IMR-90 (cell line): ENCODE measurements around the gene SLC35B4. TPM values are rescaled to one million over a fixed set of nuclear protein-coding genes. Genes with fewer than 3 reads are reported as not detected.

Experiments
- ATAC-seq: fragments of 200-7000 bp; cut with Tn5 transposase; 2 replicates; pipeline ENCODE4 v1.9.1; 2020; ENCODE audit warnings: low read depth, mild to moderate bottlenecking, moderate library complexity
- BruUV-seq: library from RNA; stranded (reverse); fragments of 400-500 nt; replicated peaks from 2 replicates; lab custom pipeline; 2021; lab: Mats Ljungman, UMichigan
- CTCF ChIA-PET: fragments of 300-600 bp; formaldehyde crosslinking; extraction: SDS; loops from one replicate; lab custom pipeline; 2021; ENCODE audit warnings: antibody characterized with exemption; lab: Yijun Ruan, JAX
- POLR2A ChIA-PET: fragments of 300-600 bp; sonication (Branson Sonifier 250); formaldehyde crosslinking; loops from one replicate; lab custom pipeline; 2022; ENCODE audit warnings: antibody characterized with exemption; ENCODE audit not compliant: unreplicated experiment; lab: Charles Lee
- DNase-seq: peaks from one replicate; pipeline ENCODE4 v3.0.0; 2013
- H2AFZ ChIP-seq: replicated peaks from 2 replicates; pipeline ENCODE3; 2013; ENCODE audit warnings: low read length, mild to moderate bottlenecking; ENCODE audit not compliant: poor library complexity
- H2AK5ac ChIP-seq: 2 replicates; pipeline ENCODE4 v1.6.1; 2013; ENCODE audit warnings: low read depth, low read length, inconsistent platforms
- H2AK9ac ChIP-seq: replicated peaks from 2 replicates; pipeline ENCODE3; 2013; ENCODE audit warnings: mild to moderate bottlenecking, low read depth, low read length, moderate library complexity; ENCODE audit not compliant: poor library complexity
- H2BK120ac ChIP-seq: 2 replicates; pipeline ENCODE4 v1.6.1; 2013; ENCODE audit warnings: low read depth, low read length, inconsistent platforms
- H2BK15ac ChIP-seq: 3 replicates; pipeline ENCODE4 v1.6.1; 2013; ENCODE audit warnings: low read depth, low read length, inconsistent platforms
- H2BK20ac ChIP-seq: 2 replicates; pipeline ENCODE4 v1.6.1; 2013; ENCODE audit warnings: low read depth, mild to moderate bottlenecking, inconsistent platforms, low read length, moderate library complexity
- H2BK5ac ChIP-seq: 2 replicates; pipeline ENCODE4 v1.6.1; 2013; ENCODE audit warnings: mild to moderate bottlenecking, low read depth, low read length, inconsistent platforms; ENCODE audit not compliant: poor library complexity, severe bottlenecking
- H3K14ac ChIP-seq: replicated peaks from 2 replicates; pipeline ENCODE4 v1.6.1; 2013; ENCODE audit warnings: low read depth, low read length, inconsistent platforms
- H3K18ac ChIP-seq: 2 replicates; pipeline ENCODE4 v1.6.1; 2013; ENCODE audit warnings: low read depth, low read length, control low read depth
- H3K23ac ChIP-seq: 2 replicates; pipeline ENCODE4 v1.6.1; 2013; ENCODE audit warnings: low read depth, low read length, inconsistent platforms
- H3K27ac ChIP-seq: 2 replicates; pipeline ENCODE4 v1.5.1; 2013; ENCODE audit warnings: mild to moderate bottlenecking, control low read depth, low read length; ENCODE audit not compliant: insufficient read depth
- H3K27me3 ChIP-seq: 2 replicates; pipeline ENCODE4 v1.6.1; 2013; ENCODE audit warnings: low read length; ENCODE audit not compliant: control insufficient read depth, insufficient read depth
- H3K36me3 ChIP-seq: 2 replicates; pipeline ENCODE4 v1.6.1; 2013; ENCODE audit warnings: low read length, mixed read lengths; ENCODE audit not compliant: control insufficient read depth, insufficient read depth
- H3K4ac ChIP-seq: 2 replicates; pipeline ENCODE4 v1.6.1; 2013; ENCODE audit warnings: low read depth, low read length, inconsistent platforms
- H3K4me1 ChIP-seq: 2 replicates; pipeline ENCODE4 v1.6.1; 2013; ENCODE audit warnings: low read length, mixed read lengths; ENCODE audit not compliant: control insufficient read depth, insufficient read depth
- H3K4me2 ChIP-seq: 2 replicates; pipeline ENCODE4 v1.6.1; 2013; ENCODE audit warnings: low read depth, mild to moderate bottlenecking, control low read depth, low read length, moderate library complexity
- H3K4me3 ChIP-seq: 2 replicates; pipeline ENCODE4 v1.5.1; 2013; ENCODE audit warnings: low read depth, mild to moderate bottlenecking, control low read depth, low read length, moderate library complexity; ENCODE audit not compliant: insufficient read depth
- H3K56ac ChIP-seq: 2 replicates; pipeline ENCODE4 v1.6.1; 2013; ENCODE audit warnings: low read length, inconsistent platforms; ENCODE audit not compliant: insufficient read depth; ENCODE audit errors: extremely low read depth
- H3K79me1 ChIP-seq, 2 experiments: 2 replicates each; pipeline ENCODE4 v1.6.1; 2013; ENCODE audit warnings: low read length in 2 of 2, inconsistent platforms in 1 of 2, low read depth in 1 of 2
- H3K9ac ChIP-seq: 2 replicates; pipeline ENCODE4 v1.6.1; 2013; ENCODE audit warnings: low read depth, low read length, control low read depth
- H3K9me1 ChIP-seq: 2 replicates; pipeline ENCODE4 v1.6.1; 2013; ENCODE audit warnings: low read length, inconsistent platforms; ENCODE audit not compliant: insufficient read depth
- H3K9me3 ChIP-seq: 2 replicates; pipeline ENCODE4 v1.6.1; 2013; ENCODE audit warnings: low read length; ENCODE audit not compliant: control insufficient read depth, insufficient read depth
- H4K20me1 ChIP-seq: 2 replicates; pipeline ENCODE4 v1.6.1; 2013; ENCODE audit warnings: low read length, inconsistent platforms; ENCODE audit not compliant: insufficient read depth
- H4K5ac ChIP-seq: 2 replicates; pipeline ENCODE4 v1.6.1; 2013; ENCODE audit warnings: mild to moderate bottlenecking, low read depth, low read length, control low read depth
- H4K8ac ChIP-seq, 2 experiments: 2 replicates each; pipeline ENCODE4 v1.6.1; 2013; ENCODE audit warnings: low read depth in 2 of 2, low read length in 2 of 2, control low read depth in 1 of 2, inconsistent platforms in 1 of 2
- H4K91ac ChIP-seq: 2 replicates; pipeline ENCODE4 v1.6.1; 2013; ENCODE audit warnings: low read depth, low read length, inconsistent platforms; ENCODE audit not compliant: insufficient read depth
- BHLHE40 ChIP-seq: fragments of 150-350 bp; IDR thresholded peaks from 2 replicates; pipeline ENCODE4 v1.6.1; 2016; ENCODE audit warnings: mild to moderate bottlenecking, low read depth, low read length
- CEBPB ChIP-seq: IDR thresholded peaks from 2 replicates; pipeline ENCODE4 v1.6.1; 2012; ENCODE audit warnings: low read depth, low read length, improper control_type of control experiment
- CHD1 ChIP-seq: IDR thresholded peaks from 2 replicates; pipeline ENCODE4 v1.6.1; 2012; ENCODE audit warnings: low read depth, low read length, improper control_type of control experiment
- FOS ChIP-seq: fragments of 150-350 bp; IDR thresholded peaks from 2 replicates; pipeline ENCODE4 v1.6.1; 2016; ENCODE audit warnings: low read depth, low read length
- MAFK ChIP-seq: IDR thresholded peaks from 2 replicates; pipeline ENCODE4 v1.6.1; 2012; ENCODE audit warnings: low read depth, low read length, improper control_type of control experiment
- MAZ ChIP-seq: IDR thresholded peaks from 2 replicates; pipeline ENCODE4 v1.6.1; 2012; ENCODE audit warnings: low read depth, mild to moderate bottlenecking, low read length, improper control_type of control experiment, moderate library complexity, borderline replicate concordance
- MXI1 ChIP-seq: IDR thresholded peaks from 2 replicates; pipeline ENCODE4 v1.6.1; 2012; ENCODE audit warnings: low read depth, mild to moderate bottlenecking, low read length, moderate library complexity, borderline replicate concordance
- NFE2L2 ChIP-seq: fragments of 150-350 bp; IDR thresholded peaks from 2 replicates; pipeline ENCODE4 v1.6.1; 2016; ENCODE audit warnings: low read depth, mild to moderate bottlenecking, low read length
- POLR2A ChIP-seq: IDR thresholded peaks from 2 replicates; pipeline ENCODE4 v1.6.1; 2012; ENCODE audit warnings: mild to moderate bottlenecking, low read depth, low read length
- RAD21 ChIP-seq: IDR thresholded peaks from 2 replicates; pipeline ENCODE4 v1.6.1; 2012; ENCODE audit warnings: low read length, improper control_type of control experiment
- RCOR1 ChIP-seq: IDR thresholded peaks from 2 replicates; pipeline ENCODE4 v1.6.1; 2012; ENCODE audit warnings: mild to moderate bottlenecking, low read length, improper control_type of control experiment; ENCODE audit not compliant: insufficient replicate concordance
- RFX5 ChIP-seq: IDR thresholded peaks from 2 replicates; pipeline ENCODE4 v1.8.0; 2012; ENCODE audit warnings: low read depth, mild to moderate bottlenecking, low read length, moderate library complexity
- SMC3 ChIP-seq: fragments of 150-350 bp; IDR thresholded peaks from 2 replicates; pipeline ENCODE4 v1.6.1; 2016; ENCODE audit warnings: low read depth, mild to moderate bottlenecking, antibody characterized with exemption, low read length, moderate library complexity
- WGBS, 2 experiments: methylation state at CpG; one replicate each; pipeline versions ENCODE4 v1.1.5 to v1.1.7; 2013; ENCODE audit warnings: missing lambda C conversion rate in 2 of 2; ENCODE audit not compliant: insufficient read length in 1 of 2; ENCODE audit errors: extremely low coverage in 2 of 2; 5-methylcytosine and 5-hydroxymethylcytosine counted together
- dilution Hi-C: fragments of 300-500 bp; cut with HindIII; formaldehyde crosslinking; loops from one replicate; pipeline ENCODE4 v1.14.3; 2018; ENCODE audit warnings: low sequenced_read_pairs; ENCODE audit not compliant: unreplicated experiment
- in situ Hi-C: fragments of 300-500 bp; cut with MboI; formaldehyde crosslinking; loops from 3 replicates; pipeline ENCODE4 v1.14.3; 2019; ENCODE audit warnings: low sequenced_read_pairs, inconsistent platforms, mixed read lengths
- intact Hi-C: fragments of 100-400 bp; cut with micrococcal nuclease; formaldehyde crosslinking; loops from 2 replicates; pipeline ENCODE4 v1.10.0; 2022
- polyA plus RNA-seq, 3 experiments: library from polyadenylated mRNA; depleted of rRNA; stranded (reverse); fragments of >200 nt; gene quantifications; 2 replicates each; pipeline ENCODE4 v1.2.3, GENCODE V29; 2012; ENCODE audit warnings: low replicate concordance in 1 of 3
- total RNA-seq: library from RNA; depleted of rRNA; stranded (reverse); fragments of >200 nt; gene quantifications from 2 replicates; pipeline ENCODE4 v1.2.3, GENCODE V29; 2012
- TF ChIP-seq, protein P1 (sequence below): fragments of 150-350 bp; IDR thresholded peaks from 2 replicates; pipeline ENCODE4 v1.6.1; 2017; ENCODE audit warnings: mild to moderate bottlenecking, antibody characterized with exemption, low read length, low read depth
- TF ChIP-seq, protein P2 (sequence below): conservative IDR thresholded peaks from 2 replicates; pipeline ENCODE4 v1.5.1; 2012; ENCODE audit warnings: mild to moderate bottlenecking, low read depth, low read length, improper control_type of control experiment
- TF ChIP-seq, protein P3 (sequence below): fragments of 150-350 bp; IDR thresholded peaks from 2 replicates; pipeline ENCODE4 v1.6.1; 2016; ENCODE audit warnings: low read depth, mild to moderate bottlenecking, low read length, moderate library complexity, borderline replicate concordance

SLC35B4 gene
- total and polyA plus RNA-seq, 2 of the 4 experiments (the other 2 are of a cell fraction) = 10.0 to 15.6 TPM

DNA sequence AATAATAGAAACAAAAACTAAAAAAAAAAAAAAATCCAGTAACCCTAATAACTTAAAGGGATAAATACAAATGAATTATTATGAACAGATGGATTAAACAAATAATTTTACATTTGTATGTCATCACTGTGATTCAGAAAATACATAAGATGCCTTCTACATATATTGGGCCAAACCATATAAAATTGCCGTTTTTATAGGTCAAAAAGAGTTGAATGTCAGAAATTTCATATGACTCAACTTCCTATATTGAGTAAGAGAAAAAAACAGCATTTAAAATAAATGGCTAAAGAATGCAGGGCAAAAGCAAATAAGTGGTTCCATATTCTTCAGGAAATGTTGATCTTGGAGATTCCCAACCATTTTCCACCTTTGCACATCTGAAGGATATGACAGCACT lies 9.4 kb downstream of the SLC35B4 start:
- no CpG with 5 or more reads among the region's 1 CpG for WGBS, 2 experiments
- ATAC-seq = no peak
- POLR2A ChIA-PET = no interaction called here

More for the DNA sequence above, 9.4 kb downstream of the SLC35B4 start:
- no peak overlapping the region for H2AK5ac ChIP-seq
- H4K5ac ChIP-seq = no peak overlapping the region
- no TSS peak for BruUV-seq
- H4K91ac ChIP-seq = no peak overlapping the region
- no peak overlapping the region for H2BK120ac ChIP-seq
- intact Hi-C loops = no loop called here
- H3K4me1 ChIP-seq = peaks cover under 1% of the 10 kb centered on the region; the same call in 1 of the 2 replicates
- H2BK20ac ChIP-seq = no peak overlapping the region
- H3K27ac ChIP-seq = no peak overlapping the region
- H2AFZ ChIP-seq = no peak overlapping the region
- no peak overlapping the region for H3K9ac ChIP-seq
- no peak overlapping the region for H3K4me2 ChIP-seq
- H3K14ac ChIP-seq = no peak overlapping the region
- H2AK9ac ChIP-seq = no peak overlapping the region
- peaks cover 4% of the 10 kb centered on the region; the same call in 1 of the 2 replicates for H3K9me1 ChIP-seq
- no peak overlapping the region for H3K4me3 ChIP-seq
- dilution Hi-C loops = no loop called here
- DNase-seq = no peak
- no peaks in the 10 kb centered on the region for H3K9me3 ChIP-seq
- H3K18ac ChIP-seq = no peak overlapping the region
- H2BK5ac ChIP-seq = no peak overlapping the region
- no peak overlapping the region for H3K4ac ChIP-seq
- H3K23ac ChIP-seq = no peak overlapping the region
- H4K8ac ChIP-seq = no peak overlapping the region
- H3K79me1 ChIP-seq = peaks cover 6 to 11% of the 10 kb centered on the region in 2 experiments; a peak in 3 of 4 replicates
- in situ Hi-C loops = no loop called here
- no peak for TF ChIP-seq MAZ
- TF ChIP-seq, protein P1, sequence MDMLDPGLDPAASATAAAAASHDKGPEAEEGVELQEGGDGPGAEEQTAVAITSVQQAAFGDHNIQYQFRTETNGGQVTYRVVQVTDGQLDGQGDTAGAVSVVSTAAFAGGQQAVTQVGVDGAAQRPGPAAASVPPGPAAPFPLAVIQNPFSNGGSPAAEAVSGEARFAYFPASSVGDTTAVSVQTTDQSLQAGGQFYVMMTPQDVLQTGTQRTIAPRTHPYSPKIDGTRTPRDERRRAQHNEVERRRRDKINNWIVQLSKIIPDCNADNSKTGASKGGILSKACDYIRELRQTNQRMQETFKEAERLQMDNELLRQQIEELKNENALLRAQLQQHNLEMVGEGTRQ = no peak
- TF ChIP-seq BHLHE40 = no peak
- no peak for TF ChIP-seq MAFK
- TF ChIP-seq MXI1 = no peak
- TF ChIP-seq POLR2A = no peak
- no peak for TF ChIP-seq SMC3
- TF ChIP-seq RFX5 = no peak
- no peak for TF ChIP-seq RAD21
- TF ChIP-seq, protein P2, sequence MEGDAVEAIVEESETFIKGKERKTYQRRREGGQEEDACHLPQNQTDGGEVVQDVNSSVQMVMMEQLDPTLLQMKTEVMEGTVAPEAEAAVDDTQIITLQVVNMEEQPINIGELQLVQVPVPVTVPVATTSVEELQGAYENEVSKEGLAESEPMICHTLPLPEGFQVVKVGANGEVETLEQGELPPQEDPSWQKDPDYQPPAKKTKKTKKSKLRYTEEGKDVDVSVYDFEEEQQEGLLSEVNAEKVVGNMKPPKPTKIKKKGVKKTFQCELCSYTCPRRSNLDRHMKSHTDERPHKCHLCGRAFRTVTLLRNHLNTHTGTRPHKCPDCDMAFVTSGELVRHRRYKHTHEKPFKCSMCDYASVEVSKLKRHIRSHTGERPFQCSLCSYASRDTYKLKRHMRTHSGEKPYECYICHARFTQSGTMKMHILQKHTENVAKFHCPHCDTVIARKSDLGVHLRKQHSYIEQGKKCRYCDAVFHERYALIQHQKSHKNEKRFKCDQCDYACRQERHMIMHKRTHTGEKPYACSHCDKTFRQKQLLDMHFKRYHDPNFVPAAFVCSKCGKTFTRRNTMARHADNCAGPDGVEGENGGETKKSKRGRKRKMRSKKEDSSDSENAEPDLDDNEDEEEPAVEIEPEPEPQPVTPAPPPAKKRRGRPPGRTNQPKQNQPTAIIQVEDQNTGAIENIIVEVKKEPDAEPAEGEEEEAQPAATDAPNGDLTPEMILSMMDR = no peak
- no peak for TF ChIP-seq CEBPB
- TF ChIP-seq FOS = no peak
- TF ChIP-seq RCOR1 = no peak
- no peak for TF ChIP-seq NFE2L2
- TF ChIP-seq, protein P3, sequence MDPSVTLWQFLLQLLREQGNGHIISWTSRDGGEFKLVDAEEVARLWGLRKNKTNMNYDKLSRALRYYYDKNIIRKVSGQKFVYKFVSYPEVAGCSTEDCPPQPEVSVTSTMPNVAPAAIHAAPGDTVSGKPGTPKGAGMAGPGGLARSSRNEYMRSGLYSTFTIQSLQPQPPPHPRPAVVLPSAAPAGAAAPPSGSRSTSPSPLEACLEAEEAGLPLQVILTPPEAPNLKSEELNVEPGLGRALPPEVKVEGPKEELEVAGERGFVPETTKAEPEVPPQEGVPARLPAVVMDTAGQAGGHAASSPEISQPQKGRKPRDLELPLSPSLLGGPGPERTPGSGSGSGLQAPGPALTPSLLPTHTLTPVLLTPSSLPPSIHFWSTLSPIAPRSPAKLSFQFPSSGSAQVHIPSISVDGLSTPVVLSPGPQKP = no peak
- no peak for TF ChIP-seq CHD1
- H3K27me3 ChIP-seq = no peaks in the 10 kb centered on the region
- no peak overlapping the region for H2BK15ac ChIP-seq
- H4K20me1 ChIP-seq = no peaks in the 10 kb centered on the region
- no peak overlapping the region for H3K56ac ChIP-seq
- CTCF ChIA-PET = no interaction called here
- H3K36me3 ChIP-seq = peaks cover 6% of the 10 kb centered on the region; the same call in 1 of the 2 replicates
